Gastrocnemius medialis (tissue), 4 donors: Measurements from ENCODE around the gene MX2. TPM values are rescaled to one million over a fixed set of nuclear protein-coding genes. Genes with fewer than 3 reads are reported as not detected.
"Not testable (repeated sequence)": the region's sequence is repeated elsewhere in the genome, so short reads cannot be mapped to it uniquely, and the experiment has no call there.

Experiments used
- ATAC-seq, 2 donors: fragments of 150-250 bp; one replicate each; pipeline ENCODE4 v1.9.1; 2016
- DNase-seq, 2 donors: peaks; one replicate each; pipeline ENCODE4 v3.0.0-alpha.2; 2019
- H3K27ac ChIP-seq, 4 donors: fragments of 200-600 bp; sonication (generic); 1 replicate in 1 of 4; 2 replicates in 3 of 4; pipeline ENCODE4 v1.5.1; 2016 to 2018; ENCODE audit warnings: mild to moderate bottlenecking in 2 of 4, moderate library complexity in 1 of 4
- H3K27me3 ChIP-seq, 3 donors: fragments of 200-600 bp; sonication (generic) in 2 of 3; 1 replicate in 1 of 3; 2 replicates in 2 of 3; pipeline versions ENCODE4 v1.5.1 to v1.6.0; 2016 to 2019; ENCODE audit warnings: mild to moderate bottlenecking in 1 of 3, moderate library complexity in 1 of 3
- H3K36me3 ChIP-seq, 2 donors: fragments of 200-600 bp; sonication (generic) in 1 of 2; one replicate each; pipeline ENCODE4 v1.5.1; 2017 to 2018
- H3K4me1 ChIP-seq, 2 donors: fragments of 200-600 bp; sonication (generic) in 1 of 2; one replicate each; pipeline ENCODE4 v1.5.1; 2016 to 2017; ENCODE audit warnings: mild to moderate bottlenecking in 2 of 2
- H3K4me3 ChIP-seq, 4 donors: fragments of 200-600 bp; sonication (generic) in 3 of 4; 1 replicate in 1 of 4; 2 replicates in 3 of 4; pipeline ENCODE4 v1.5.1; 2016 to 2019; ENCODE audit warnings: mild to moderate bottlenecking in 2 of 4
- H3K9me3 ChIP-seq, 3 donors: fragments of 200-600 bp; sonication (generic) in 2 of 3; 1 replicate in 1 of 3; 2 replicates in 2 of 3; pipeline ENCODE4 v1.5.1; 2016 to 2019
- POLR2A ChIP-seq, 2 donors: fragments of 450-650 bp; IDR thresholded peaks; one replicate each; pipeline ENCODE4 v1.6.1; 2017; ENCODE audit warnings: antibody characterized with exemption in 2 of 2, mild to moderate bottlenecking in 2 of 2, moderate library complexity in 2 of 2
- in situ Hi-C, 4 donors: fragments of 200-750 bp; cut with MboI; loops; one replicate each; pipeline versions ENCODE4 v1.15.0 to v1.8.0; 2017; ENCODE audit warnings: low sequenced_read_pairs in 4 of 4
- intact Hi-C: fragments of 100-400 bp; cut with DNase I; formaldehyde crosslinking; loops from one replicate; pipeline ENCODE4 v1.15.1; 2023; ENCODE audit warnings: low total_unique reads
- total RNA-seq, 4 donors: library from RNA; depleted of rRNA; stranded (reverse); fragments of >200 nt; gene quantifications; one replicate each; pipeline versions ENCODE4 v1.1.0 to v1.2.3, GENCODE V29; 2016
- TF ChIP-seq, protein P1 (sequence below), 5 experiments: fragments of 450-650 bp in 3 of 5; fragments of 200-600 bp in 2 of 5; sonication (generic) in 2 of 5; IDR thresholded peaks in 4 of 5; conservative IDR thresholded peaks in 1 of 5; 1 replicate in 4 of 5; 2 replicates in 1 of 5; pipeline ENCODE4 v1.5.1; 2016 to 2019; ENCODE audit warnings: antibody characterized with exemption in 5 of 5, mild to moderate bottlenecking in 3 of 5, moderate library complexity in 3 of 5

MX2 gene
- total RNA-seq, 4 donors from 2014 or later: 1.1 to 6.8 (median 2.2) TPM

DNA sequence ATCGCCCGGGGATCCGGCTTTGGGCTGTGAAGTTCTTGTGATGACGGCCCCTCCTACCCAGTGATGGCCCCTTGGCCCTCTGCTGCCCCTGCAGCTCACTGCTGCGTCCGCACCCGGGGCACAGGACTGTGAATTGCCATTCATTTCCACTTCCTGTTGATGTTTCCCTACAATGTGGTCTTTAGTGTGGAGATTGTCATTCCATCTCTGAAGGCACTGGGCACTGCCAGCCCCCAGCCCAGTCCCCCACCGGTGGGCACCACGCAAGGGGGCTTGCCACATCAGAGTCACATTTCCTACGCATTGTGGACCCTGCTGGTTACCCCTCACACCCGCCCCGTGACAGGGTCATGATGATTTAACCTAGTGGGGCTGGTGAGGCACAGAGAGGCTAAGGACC, 2.5 kb upstream of the MX2 start:
- no peaks in the 10 kb centered on the region for H3K27me3 ChIP-seq
- H3K4me3 ChIP-seq: no peak overlapping the region
- H3K36me3 ChIP-seq: no peaks in the 10 kb centered on the region
- in situ Hi-C loops: no loop called here
- intact Hi-C loops: no loop called here
- DNase-seq: no peak
- H3K27ac ChIP-seq: no peak overlapping the region
- H3K9me3 ChIP-seq: no peaks in the 10 kb centered on the region
- ATAC-seq: no peak
- H3K4me1 ChIP-seq: no peaks in the 10 kb centered on the region
- TF ChIP-seq, protein P1, sequence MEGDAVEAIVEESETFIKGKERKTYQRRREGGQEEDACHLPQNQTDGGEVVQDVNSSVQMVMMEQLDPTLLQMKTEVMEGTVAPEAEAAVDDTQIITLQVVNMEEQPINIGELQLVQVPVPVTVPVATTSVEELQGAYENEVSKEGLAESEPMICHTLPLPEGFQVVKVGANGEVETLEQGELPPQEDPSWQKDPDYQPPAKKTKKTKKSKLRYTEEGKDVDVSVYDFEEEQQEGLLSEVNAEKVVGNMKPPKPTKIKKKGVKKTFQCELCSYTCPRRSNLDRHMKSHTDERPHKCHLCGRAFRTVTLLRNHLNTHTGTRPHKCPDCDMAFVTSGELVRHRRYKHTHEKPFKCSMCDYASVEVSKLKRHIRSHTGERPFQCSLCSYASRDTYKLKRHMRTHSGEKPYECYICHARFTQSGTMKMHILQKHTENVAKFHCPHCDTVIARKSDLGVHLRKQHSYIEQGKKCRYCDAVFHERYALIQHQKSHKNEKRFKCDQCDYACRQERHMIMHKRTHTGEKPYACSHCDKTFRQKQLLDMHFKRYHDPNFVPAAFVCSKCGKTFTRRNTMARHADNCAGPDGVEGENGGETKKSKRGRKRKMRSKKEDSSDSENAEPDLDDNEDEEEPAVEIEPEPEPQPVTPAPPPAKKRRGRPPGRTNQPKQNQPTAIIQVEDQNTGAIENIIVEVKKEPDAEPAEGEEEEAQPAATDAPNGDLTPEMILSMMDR (IDR thresholded peaks at IDR 0.05 in 4 of 5, conservative IDR thresholded peaks at IDR 0.05 in 1 of 5): no peak
- TF ChIP-seq POLR2A (IDR thresholded peaks at IDR 0.05): no peak

DNA sequence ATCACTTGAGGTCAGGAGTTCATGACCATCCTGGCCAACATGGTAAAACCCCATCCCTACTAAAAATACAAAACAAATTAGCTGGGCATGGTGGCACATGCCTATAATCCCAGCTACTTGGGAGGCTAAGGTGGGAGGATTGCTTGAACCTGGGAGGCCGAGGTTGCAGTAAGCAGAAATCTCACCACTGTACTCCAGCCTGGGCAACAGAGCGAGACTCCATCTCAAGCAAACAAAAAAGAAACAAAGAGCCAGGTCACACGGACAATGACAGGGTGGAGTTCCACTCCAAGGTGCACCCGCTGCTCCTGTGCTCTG, 2.1 kb upstream of the MX2 start:
- H3K4me3 ChIP-seq, H3K27me3 ChIP-seq, H3K9me3 ChIP-seq, ATAC-seq, H3K27ac ChIP-seq, H3K4me1 ChIP-seq, in situ Hi-C loops, DNase-seq, H3K36me3 ChIP-seq: not testable (repeated sequence)
- intact Hi-C loops: loop anchor here (5.0 kb wide), 1 partner anchor 68 kb away; the partner anchor contains the start of gene MX1

DNA sequence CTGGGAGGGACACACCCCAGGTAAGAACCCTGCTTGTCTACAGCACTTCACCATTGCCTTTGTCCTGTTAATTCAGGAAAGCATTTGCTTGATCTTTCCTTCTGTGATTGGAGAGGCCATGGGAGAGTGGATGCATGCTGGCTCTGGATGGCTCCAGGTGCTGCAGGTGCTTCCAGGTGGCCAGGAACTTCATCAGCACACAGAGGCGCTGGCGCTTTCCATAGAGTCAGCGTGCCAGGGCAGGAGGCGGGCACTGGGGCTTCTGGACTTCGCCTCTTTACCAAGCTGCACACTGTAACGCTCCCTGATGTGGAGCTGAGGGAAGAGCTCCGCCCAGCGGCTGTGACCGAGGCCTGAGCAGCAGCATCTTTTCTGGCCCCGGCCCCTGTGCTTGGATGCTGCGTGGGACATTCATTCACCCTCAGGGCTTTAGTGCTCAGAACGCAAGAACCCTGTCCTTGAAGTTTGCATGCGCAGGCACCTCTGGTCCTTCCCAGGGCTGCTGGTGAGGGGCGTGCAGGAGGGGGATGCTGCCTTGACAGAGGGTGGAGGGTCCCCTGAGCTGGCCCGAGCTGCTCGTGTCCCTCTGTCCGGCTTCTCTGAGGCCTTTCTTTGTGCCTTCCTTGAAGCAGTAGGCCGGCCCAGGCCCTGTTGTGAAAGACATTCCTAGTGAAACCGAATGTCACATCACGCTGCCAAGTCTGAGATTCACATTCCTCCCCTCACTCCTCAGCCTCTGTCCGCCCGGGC, 1.6 kb upstream of the MX2 start:
- no peaks in the 10 kb centered on the region for H3K27me3 ChIP-seq
- H3K36me3 ChIP-seq: no peaks in the 10 kb centered on the region
- H3K4me1 ChIP-seq: no peaks in the 10 kb centered on the region
- intact Hi-C loops: loop anchor here (5.0 kb wide), 1 partner anchor 67 kb away; the partner anchor contains the start of gene MX1
- peak overlapping the region; percentile 75 to 84 (median 81) for H3K27ac ChIP-seq
- DNase-seq: peak; percentile 28 to 55
- no peak for TF ChIP-seq POLR2A (IDR thresholded peaks at IDR 0.05)
- TF ChIP-seq, protein P1 (IDR thresholded peaks at IDR 0.05 in 4 of 5, conservative IDR thresholded peaks at IDR 0.05 in 1 of 5): no peak
- H3K4me3 ChIP-seq: no peak overlapping the region
- H3K9me3 ChIP-seq: no peaks in the 10 kb centered on the region
- in situ Hi-C loops: no loop called here
- peak; percentile 44 to 46 for ATAC-seq

DNA sequence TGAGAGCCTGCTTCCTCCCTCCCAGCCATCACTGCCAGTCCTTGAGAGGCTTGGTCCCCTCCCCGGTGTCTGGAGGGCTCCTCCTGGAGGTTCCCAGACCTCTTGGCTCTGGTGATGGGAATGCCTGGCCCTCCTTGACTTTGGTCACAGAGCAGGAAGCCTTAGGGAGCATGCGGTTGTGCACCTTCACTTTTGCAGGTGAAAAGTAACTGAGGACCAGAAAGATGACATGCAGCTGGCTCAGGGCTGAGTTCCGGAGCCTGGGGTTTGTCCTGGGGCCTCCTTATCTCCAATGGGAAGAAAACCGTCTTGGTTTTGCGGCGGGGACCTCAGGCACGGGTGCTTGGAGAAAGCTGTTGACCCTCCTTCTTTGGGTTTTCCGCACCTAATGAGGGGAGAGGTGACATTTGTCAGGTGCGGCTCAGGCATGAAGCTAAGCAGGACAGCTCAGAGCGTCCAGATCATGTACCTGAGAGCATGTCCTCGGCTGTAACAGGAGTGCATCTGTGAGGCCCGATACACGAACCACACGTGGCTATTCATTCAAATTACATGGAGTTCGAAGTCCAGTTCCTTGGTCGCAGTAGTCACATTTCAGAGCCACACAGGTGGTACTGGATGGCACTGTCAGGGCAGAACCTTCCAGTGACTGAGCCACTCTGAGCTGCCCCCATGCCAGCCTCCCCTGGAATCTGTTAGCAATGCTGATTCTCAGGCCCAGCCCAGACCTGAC, 608 bp upstream of the MX2 start:
- Histone ChIP-seq H3K9me3 (no peaks in the 10 kb centered on the region), H3K36me3 (no peaks in the 10 kb centered on the region), H3K4me1 (no peaks in the 10 kb centered on the region), H3K27ac (peak overlapping the region; percentile 75 to 84 (median 81)), H3K27me3 (peaks cover 0 to 3% (median 0%) of the 10 kb centered on the region in 3 donors), H3K4me3 (peak overlapping the region; percentile 43 to 49 (median 46))
- in situ Hi-C loops: no loop called here
- ATAC-seq (no peak), DNase-seq (no peak)
- TF ChIP-seq POLR2A (IDR thresholded peaks at IDR 0.05): no peak
- TF ChIP-seq, protein P1 (IDR thresholded peaks at IDR 0.05 in 4 of 5, conservative IDR thresholded peaks at IDR 0.05 in 1 of 5): no peak
- intact Hi-C loops: loop anchor here (5.0 kb wide), 1 partner anchor 66 kb away; the partner anchor contains the start of gene MX1
